Hepatocyte (in vitro differentiated cells): ENCODE measurements around the gene TM6SF1.

Experiments used
- EZH2 ChIP-seq: fragments of 200-600 bp; sonication (generic); IDR thresholded peaks from 2 replicates; pipeline ENCODE4 v1.6.1; 2016; ENCODE audit warnings: antibody characterized with exemption, mild to moderate bottlenecking, borderline replicate concordance
- TF ChIP-seq, protein P1 (sequence below): fragments of 200-600 bp; sonication (generic); IDR thresholded peaks from 2 replicates; pipeline ENCODE4 v1.5.1; 2016; ENCODE audit warnings: antibody characterized with exemption, mild to moderate bottlenecking; ENCODE audit not compliant: poor library complexity

- TF ChIP-seq, protein P1, sequence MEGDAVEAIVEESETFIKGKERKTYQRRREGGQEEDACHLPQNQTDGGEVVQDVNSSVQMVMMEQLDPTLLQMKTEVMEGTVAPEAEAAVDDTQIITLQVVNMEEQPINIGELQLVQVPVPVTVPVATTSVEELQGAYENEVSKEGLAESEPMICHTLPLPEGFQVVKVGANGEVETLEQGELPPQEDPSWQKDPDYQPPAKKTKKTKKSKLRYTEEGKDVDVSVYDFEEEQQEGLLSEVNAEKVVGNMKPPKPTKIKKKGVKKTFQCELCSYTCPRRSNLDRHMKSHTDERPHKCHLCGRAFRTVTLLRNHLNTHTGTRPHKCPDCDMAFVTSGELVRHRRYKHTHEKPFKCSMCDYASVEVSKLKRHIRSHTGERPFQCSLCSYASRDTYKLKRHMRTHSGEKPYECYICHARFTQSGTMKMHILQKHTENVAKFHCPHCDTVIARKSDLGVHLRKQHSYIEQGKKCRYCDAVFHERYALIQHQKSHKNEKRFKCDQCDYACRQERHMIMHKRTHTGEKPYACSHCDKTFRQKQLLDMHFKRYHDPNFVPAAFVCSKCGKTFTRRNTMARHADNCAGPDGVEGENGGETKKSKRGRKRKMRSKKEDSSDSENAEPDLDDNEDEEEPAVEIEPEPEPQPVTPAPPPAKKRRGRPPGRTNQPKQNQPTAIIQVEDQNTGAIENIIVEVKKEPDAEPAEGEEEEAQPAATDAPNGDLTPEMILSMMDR, result no peak
- TF ChIP-seq EZH2, result no peak
Observed at GRCh38 chr15:83153288-83153687, 45.8 kb downstream of the TM6SF1 start.
